IMR-90 (cell line): ENCODE results near the gene SLC25A21. TPM values are rescaled to one million over a fixed set of nuclear protein-coding genes. Genes with fewer than 3 reads are reported as not detected.

Source experiments
- ATAC-seq: fragments of 200-7000 bp; cut with Tn5 transposase; 2 replicates; pipeline ENCODE4 v1.9.1; 2020; ENCODE audit warnings: low read depth, mild to moderate bottlenecking, moderate library complexity
- BruUV-seq: library from RNA; stranded (reverse); fragments of 400-500 nt; replicated peaks from 2 replicates; lab custom pipeline; 2021; lab: Mats Ljungman, UMichigan
- CTCF ChIA-PET: fragments of 300-600 bp; formaldehyde crosslinking; extraction: SDS; loops from one replicate; lab custom pipeline; 2021; ENCODE audit warnings: antibody characterized with exemption; lab: Yijun Ruan, JAX
- POLR2A ChIA-PET: fragments of 300-600 bp; sonication (Branson Sonifier 250); formaldehyde crosslinking; loops from one replicate; lab custom pipeline; 2022; ENCODE audit warnings: antibody characterized with exemption; ENCODE audit not compliant: unreplicated experiment; lab: Charles Lee
- DNase-seq: peaks from one replicate; pipeline ENCODE4 v3.0.0; 2013
- H2AFZ ChIP-seq: replicated peaks from 2 replicates; pipeline ENCODE3; 2013; ENCODE audit warnings: low read length, mild to moderate bottlenecking; ENCODE audit not compliant: poor library complexity
- H2AK5ac ChIP-seq: 2 replicates; pipeline ENCODE4 v1.6.1; 2013; ENCODE audit warnings: low read depth, low read length, inconsistent platforms
- H2AK9ac ChIP-seq: replicated peaks from 2 replicates; pipeline ENCODE3; 2013; ENCODE audit warnings: mild to moderate bottlenecking, low read depth, low read length, moderate library complexity; ENCODE audit not compliant: poor library complexity
- H2BK120ac ChIP-seq: 2 replicates; pipeline ENCODE4 v1.6.1; 2013; ENCODE audit warnings: low read depth, low read length, inconsistent platforms
- H2BK15ac ChIP-seq: 3 replicates; pipeline ENCODE4 v1.6.1; 2013; ENCODE audit warnings: low read depth, low read length, inconsistent platforms
- H2BK20ac ChIP-seq: 2 replicates; pipeline ENCODE4 v1.6.1; 2013; ENCODE audit warnings: low read depth, mild to moderate bottlenecking, inconsistent platforms, low read length, moderate library complexity
- H2BK5ac ChIP-seq: 2 replicates; pipeline ENCODE4 v1.6.1; 2013; ENCODE audit warnings: mild to moderate bottlenecking, low read depth, low read length, inconsistent platforms; ENCODE audit not compliant: poor library complexity, severe bottlenecking
- H3K14ac ChIP-seq: replicated peaks from 2 replicates; pipeline ENCODE4 v1.6.1; 2013; ENCODE audit warnings: low read depth, low read length, inconsistent platforms
- H3K18ac ChIP-seq: 2 replicates; pipeline ENCODE4 v1.6.1; 2013; ENCODE audit warnings: low read depth, low read length, control low read depth
- H3K23ac ChIP-seq: 2 replicates; pipeline ENCODE4 v1.6.1; 2013; ENCODE audit warnings: low read depth, low read length, inconsistent platforms
- H3K27ac ChIP-seq: 2 replicates; pipeline ENCODE4 v1.5.1; 2013; ENCODE audit warnings: mild to moderate bottlenecking, control low read depth, low read length; ENCODE audit not compliant: insufficient read depth
- H3K27me3 ChIP-seq: 2 replicates; pipeline ENCODE4 v1.6.1; 2013; ENCODE audit warnings: low read length; ENCODE audit not compliant: control insufficient read depth, insufficient read depth
- H3K36me3 ChIP-seq: 2 replicates; pipeline ENCODE4 v1.6.1; 2013; ENCODE audit warnings: low read length, mixed read lengths; ENCODE audit not compliant: control insufficient read depth, insufficient read depth
- H3K4ac ChIP-seq: 2 replicates; pipeline ENCODE4 v1.6.1; 2013; ENCODE audit warnings: low read depth, low read length, inconsistent platforms
- H3K4me1 ChIP-seq: 2 replicates; pipeline ENCODE4 v1.6.1; 2013; ENCODE audit warnings: low read length, mixed read lengths; ENCODE audit not compliant: control insufficient read depth, insufficient read depth
- H3K4me2 ChIP-seq: 2 replicates; pipeline ENCODE4 v1.6.1; 2013; ENCODE audit warnings: low read depth, mild to moderate bottlenecking, control low read depth, low read length, moderate library complexity
- H3K4me3 ChIP-seq: 2 replicates; pipeline ENCODE4 v1.5.1; 2013; ENCODE audit warnings: low read depth, mild to moderate bottlenecking, control low read depth, low read length, moderate library complexity; ENCODE audit not compliant: insufficient read depth
- H3K56ac ChIP-seq: 2 replicates; pipeline ENCODE4 v1.6.1; 2013; ENCODE audit warnings: low read length, inconsistent platforms; ENCODE audit not compliant: insufficient read depth; ENCODE audit errors: extremely low read depth
- H3K79me1 ChIP-seq, 2 experiments: 2 replicates each; pipeline ENCODE4 v1.6.1; 2013; ENCODE audit warnings: low read length in 2 of 2, inconsistent platforms in 1 of 2, low read depth in 1 of 2
- H3K9ac ChIP-seq: 2 replicates; pipeline ENCODE4 v1.6.1; 2013; ENCODE audit warnings: low read depth, low read length, control low read depth
- H3K9me1 ChIP-seq: 2 replicates; pipeline ENCODE4 v1.6.1; 2013; ENCODE audit warnings: low read length, inconsistent platforms; ENCODE audit not compliant: insufficient read depth
- H3K9me3 ChIP-seq: 2 replicates; pipeline ENCODE4 v1.6.1; 2013; ENCODE audit warnings: low read length; ENCODE audit not compliant: control insufficient read depth, insufficient read depth
- H4K20me1 ChIP-seq: 2 replicates; pipeline ENCODE4 v1.6.1; 2013; ENCODE audit warnings: low read length, inconsistent platforms; ENCODE audit not compliant: insufficient read depth
- H4K5ac ChIP-seq: 2 replicates; pipeline ENCODE4 v1.6.1; 2013; ENCODE audit warnings: mild to moderate bottlenecking, low read depth, low read length, control low read depth
- H4K8ac ChIP-seq, 2 experiments: 2 replicates each; pipeline ENCODE4 v1.6.1; 2013; ENCODE audit warnings: low read depth in 2 of 2, low read length in 2 of 2, control low read depth in 1 of 2, inconsistent platforms in 1 of 2
- H4K91ac ChIP-seq: 2 replicates; pipeline ENCODE4 v1.6.1; 2013; ENCODE audit warnings: low read depth, low read length, inconsistent platforms; ENCODE audit not compliant: insufficient read depth
- BHLHE40 ChIP-seq: fragments of 150-350 bp; IDR thresholded peaks from 2 replicates; pipeline ENCODE4 v1.6.1; 2016; ENCODE audit warnings: mild to moderate bottlenecking, low read depth, low read length
- CEBPB ChIP-seq: IDR thresholded peaks from 2 replicates; pipeline ENCODE4 v1.6.1; 2012; ENCODE audit warnings: low read depth, low read length, improper control_type of control experiment
- MAFK ChIP-seq: IDR thresholded peaks from 2 replicates; pipeline ENCODE4 v1.6.1; 2012; ENCODE audit warnings: low read depth, low read length, improper control_type of control experiment
- MAZ ChIP-seq: IDR thresholded peaks from 2 replicates; pipeline ENCODE4 v1.6.1; 2012; ENCODE audit warnings: low read depth, mild to moderate bottlenecking, low read length, improper control_type of control experiment, moderate library complexity, borderline replicate concordance
- MXI1 ChIP-seq: IDR thresholded peaks from 2 replicates; pipeline ENCODE4 v1.6.1; 2012; ENCODE audit warnings: low read depth, mild to moderate bottlenecking, low read length, moderate library complexity, borderline replicate concordance
- NFE2L2 ChIP-seq: fragments of 150-350 bp; IDR thresholded peaks from 2 replicates; pipeline ENCODE4 v1.6.1; 2016; ENCODE audit warnings: low read depth, mild to moderate bottlenecking, low read length
- POLR2A ChIP-seq: IDR thresholded peaks from 2 replicates; pipeline ENCODE4 v1.6.1; 2012; ENCODE audit warnings: mild to moderate bottlenecking, low read depth, low read length
- RAD21 ChIP-seq: IDR thresholded peaks from 2 replicates; pipeline ENCODE4 v1.6.1; 2012; ENCODE audit warnings: low read length, improper control_type of control experiment
- RFX5 ChIP-seq: IDR thresholded peaks from 2 replicates; pipeline ENCODE4 v1.8.0; 2012; ENCODE audit warnings: low read depth, mild to moderate bottlenecking, low read length, moderate library complexity
- SMC3 ChIP-seq: fragments of 150-350 bp; IDR thresholded peaks from 2 replicates; pipeline ENCODE4 v1.6.1; 2016; ENCODE audit warnings: low read depth, mild to moderate bottlenecking, antibody characterized with exemption, low read length, moderate library complexity
- WGBS, 2 experiments: methylation state at CpG; one replicate each; pipeline versions ENCODE4 v1.1.5 to v1.1.7; 2013; ENCODE audit warnings: missing lambda C conversion rate in 2 of 2; ENCODE audit not compliant: insufficient read length in 1 of 2; ENCODE audit errors: extremely low coverage in 2 of 2; 5-methylcytosine and 5-hydroxymethylcytosine counted together
- dilution Hi-C: fragments of 300-500 bp; cut with HindIII; formaldehyde crosslinking; loops from one replicate; pipeline ENCODE4 v1.14.3; 2018; ENCODE audit warnings: low sequenced_read_pairs; ENCODE audit not compliant: unreplicated experiment
- in situ Hi-C: fragments of 300-500 bp; cut with MboI; formaldehyde crosslinking; loops from 3 replicates; pipeline ENCODE4 v1.14.3; 2019; ENCODE audit warnings: low sequenced_read_pairs, inconsistent platforms, mixed read lengths
- intact Hi-C: fragments of 100-400 bp; cut with micrococcal nuclease; formaldehyde crosslinking; loops from 2 replicates; pipeline ENCODE4 v1.10.0; 2022
- polyA plus RNA-seq, 3 experiments: library from polyadenylated mRNA; depleted of rRNA; stranded (reverse); fragments of >200 nt; gene quantifications; 2 replicates each; pipeline ENCODE4 v1.2.3, GENCODE V29; 2012; ENCODE audit warnings: low replicate concordance in 1 of 3
- total RNA-seq: library from RNA; depleted of rRNA; stranded (reverse); fragments of >200 nt; gene quantifications from 2 replicates; pipeline ENCODE4 v1.2.3, GENCODE V29; 2012
- TF ChIP-seq, protein P1 (sequence below): fragments of 150-350 bp; IDR thresholded peaks from 2 replicates; pipeline ENCODE4 v1.6.1; 2017; ENCODE audit warnings: mild to moderate bottlenecking, antibody characterized with exemption, low read length, low read depth
- TF ChIP-seq, protein P2 (sequence below): fragments of 150-350 bp; IDR thresholded peaks from 2 replicates; pipeline ENCODE4 v1.6.1; 2016; ENCODE audit warnings: low read depth, mild to moderate bottlenecking, low read length, moderate library complexity, borderline replicate concordance

SLC25A21 gene
- total and polyA plus RNA-seq, 2 of the 4 experiments (the other 2 are of a cell fraction): 0.62 to 0.90 TPM

DNA sequence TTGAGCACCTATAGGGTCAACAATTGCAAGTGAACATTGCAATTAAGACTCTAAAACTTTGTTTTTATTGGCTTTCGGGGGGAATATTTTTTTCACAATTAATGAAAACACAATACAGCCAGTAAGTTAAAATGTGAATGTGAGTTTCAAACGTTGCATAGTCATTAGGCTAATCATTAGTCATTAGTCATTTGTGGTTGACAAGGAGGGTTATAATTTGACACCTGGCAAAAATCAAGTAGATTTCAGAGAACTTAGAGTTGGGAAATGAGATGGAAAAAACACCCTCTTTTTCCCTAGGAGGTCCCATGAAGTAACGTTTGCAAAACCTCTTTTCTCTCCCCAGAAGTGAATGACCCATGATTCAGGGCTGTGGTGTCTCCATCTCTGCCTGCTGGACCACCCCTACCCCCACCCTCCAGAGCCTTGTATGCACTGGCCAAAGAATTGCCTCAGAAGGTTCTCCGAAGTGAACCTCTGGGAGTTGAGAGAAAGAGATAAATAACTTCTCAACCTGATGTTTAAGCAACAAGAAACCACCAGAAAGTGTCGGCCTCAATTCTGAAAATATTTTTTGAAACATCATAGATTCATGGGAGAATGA, 314.5 kb downstream of the SLC25A21 start:
- no peak overlapping the region for H3K4ac ChIP-seq
- H3K56ac ChIP-seq: no peak overlapping the region
- no peak overlapping the region for H3K18ac ChIP-seq
- no peak overlapping the region for H2BK5ac ChIP-seq
- dilution Hi-C loops: no loop called here
- H3K23ac ChIP-seq: no peak overlapping the region
- H3K4me1 ChIP-seq: no peaks in the 10 kb centered on the region
- no peak overlapping the region for H4K91ac ChIP-seq
- no peak overlapping the region for H2BK15ac ChIP-seq
- TF ChIP-seq CEBPB: no peak
- no peak for TF ChIP-seq SMC3
- no peak for TF ChIP-seq POLR2A
- TF ChIP-seq MXI1: no peak
- TF ChIP-seq RAD21: no peak
- TF ChIP-seq NFE2L2: no peak
- TF ChIP-seq, protein P1, sequence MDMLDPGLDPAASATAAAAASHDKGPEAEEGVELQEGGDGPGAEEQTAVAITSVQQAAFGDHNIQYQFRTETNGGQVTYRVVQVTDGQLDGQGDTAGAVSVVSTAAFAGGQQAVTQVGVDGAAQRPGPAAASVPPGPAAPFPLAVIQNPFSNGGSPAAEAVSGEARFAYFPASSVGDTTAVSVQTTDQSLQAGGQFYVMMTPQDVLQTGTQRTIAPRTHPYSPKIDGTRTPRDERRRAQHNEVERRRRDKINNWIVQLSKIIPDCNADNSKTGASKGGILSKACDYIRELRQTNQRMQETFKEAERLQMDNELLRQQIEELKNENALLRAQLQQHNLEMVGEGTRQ: no peak
- no peak for TF ChIP-seq MAFK
- TF ChIP-seq BHLHE40: no peak
- TF ChIP-seq RFX5: no peak
- TF ChIP-seq, protein P2, sequence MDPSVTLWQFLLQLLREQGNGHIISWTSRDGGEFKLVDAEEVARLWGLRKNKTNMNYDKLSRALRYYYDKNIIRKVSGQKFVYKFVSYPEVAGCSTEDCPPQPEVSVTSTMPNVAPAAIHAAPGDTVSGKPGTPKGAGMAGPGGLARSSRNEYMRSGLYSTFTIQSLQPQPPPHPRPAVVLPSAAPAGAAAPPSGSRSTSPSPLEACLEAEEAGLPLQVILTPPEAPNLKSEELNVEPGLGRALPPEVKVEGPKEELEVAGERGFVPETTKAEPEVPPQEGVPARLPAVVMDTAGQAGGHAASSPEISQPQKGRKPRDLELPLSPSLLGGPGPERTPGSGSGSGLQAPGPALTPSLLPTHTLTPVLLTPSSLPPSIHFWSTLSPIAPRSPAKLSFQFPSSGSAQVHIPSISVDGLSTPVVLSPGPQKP: no peak
- TF ChIP-seq MAZ: no peak
- H2AFZ ChIP-seq: no peak overlapping the region
- H4K8ac ChIP-seq: no peak overlapping the region
- no peak overlapping the region for H2AK9ac ChIP-seq
- no CpG with 5 or more reads among the region's 5 CpGs for WGBS, 2 experiments
- H4K5ac ChIP-seq: no peak overlapping the region
- H2BK20ac ChIP-seq: no peak overlapping the region
- H3K14ac ChIP-seq: no peak overlapping the region
- no peak overlapping the region for H2BK120ac ChIP-seq
- H3K9ac ChIP-seq: no peak overlapping the region
- no TSS peak for BruUV-seq
- intact Hi-C loops: loop anchor here (10.0 kb wide), 1 partner anchor 287 kb away; no protein-coding TSS in a partner anchor
- H3K27ac ChIP-seq: no peak overlapping the region
- POLR2A ChIA-PET: no interaction called here
- H3K4me3 ChIP-seq: no peak overlapping the region
- H3K9me3 ChIP-seq: no peaks in the 10 kb centered on the region
- H3K4me2 ChIP-seq: no peak overlapping the region
- no peaks in the 10 kb centered on the region for H3K79me1 ChIP-seq
- DNase-seq (no peak), ATAC-seq (no peak)
- in situ Hi-C loops: no loop called here
- no peaks in the 10 kb centered on the region for H3K9me1 ChIP-seq
- H4K20me1 ChIP-seq: no peaks in the 10 kb centered on the region
- H2AK5ac ChIP-seq: no peak overlapping the region
- H3K27me3 ChIP-seq: peaks cover 7% of the 10 kb centered on the region
- CTCF ChIA-PET: no interaction called here
- H3K36me3 ChIP-seq: no peaks in the 10 kb centered on the region
